GM10248 (cell line): ENCODE measurements around the gene RASEF.
"Not testable (repeated sequence)": the region's sequence is repeated elsewhere in the genome, so short reads cannot be mapped to it uniquely, and the experiment has no call there.

Experiments
- CTCF ChIA-PET: fragments of 300-600 bp; sonication (Branson Sonifier 250); formaldehyde crosslinking; extraction: SDS; loops from one replicate; lab custom pipeline; 2021; ENCODE audit warnings: antibody characterized with exemption; lab: Yijun Ruan, JAX
- POLR2A ChIA-PET: fragments of 350-650 bp; sonication (Branson Sonifier 250); formaldehyde crosslinking; extraction: SDS; loops from one replicate; lab custom pipeline; 2020; ENCODE audit warnings: antibody characterized with exemption; lab: Yijun Ruan, JAX
- DNase-seq: peaks from one replicate; pipeline ENCODE4 v3.0.0; 2012; ENCODE audit errors: extremely low spot score
- TF ChIP-seq, protein P1 (sequence below): IDR thresholded peaks from 2 replicates; pipeline ENCODE4 v1.5.1; 2012; ENCODE audit warnings: mild to moderate bottlenecking, low read depth; ENCODE audit errors: extremely low read depth, missing control alignments, control extremely low read depth

RASEF gene

DNA sequence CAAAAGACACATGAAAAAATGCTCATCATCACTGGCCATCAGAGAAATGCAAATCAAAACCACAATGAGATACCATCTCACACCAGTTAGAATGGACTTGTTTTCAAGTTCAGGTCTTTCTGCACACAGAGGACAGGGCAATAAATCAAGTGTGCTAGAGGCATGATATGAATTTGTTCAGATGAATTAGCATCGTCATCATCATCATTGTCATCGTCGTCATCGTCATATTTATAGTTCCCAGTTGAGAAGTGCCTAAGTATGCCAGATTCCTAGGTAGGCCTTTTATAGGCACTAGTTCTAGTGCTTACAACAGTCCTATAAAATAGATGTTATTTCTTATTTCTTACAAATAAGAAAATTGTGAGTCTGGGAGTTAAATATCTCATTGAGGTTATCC lies 34.7 kb upstream of the RASEF start:
- POLR2A ChIA-PET: no interaction called here

DNA sequence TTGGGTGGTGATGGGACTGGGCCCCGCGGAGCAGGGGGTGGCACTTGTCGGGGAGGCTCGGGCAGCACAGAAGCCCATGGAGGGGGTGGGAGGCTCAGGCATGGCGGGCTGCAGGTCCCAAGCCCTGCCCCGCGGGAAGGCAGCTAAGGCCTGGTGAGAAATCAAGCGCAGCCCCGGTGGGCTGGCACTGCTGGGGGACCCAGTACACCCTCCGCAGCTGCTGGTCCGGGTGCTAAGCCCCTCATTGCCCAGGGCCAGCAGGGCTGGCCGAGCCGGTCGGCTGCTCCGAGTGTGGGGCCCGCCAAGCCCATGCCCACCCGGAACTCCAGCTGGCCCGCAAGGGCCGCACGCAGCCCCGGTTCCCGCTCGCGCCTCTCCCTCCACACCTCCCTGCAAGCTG lies 30.4 kb upstream of the RASEF start:
- CTCF ChIA-PET, DNase-seq, POLR2A ChIA-PET: not testable (repeated sequence)

More for the DNA sequence above, 34.7 kb upstream of the RASEF start:
- TF ChIP-seq, protein P1, sequence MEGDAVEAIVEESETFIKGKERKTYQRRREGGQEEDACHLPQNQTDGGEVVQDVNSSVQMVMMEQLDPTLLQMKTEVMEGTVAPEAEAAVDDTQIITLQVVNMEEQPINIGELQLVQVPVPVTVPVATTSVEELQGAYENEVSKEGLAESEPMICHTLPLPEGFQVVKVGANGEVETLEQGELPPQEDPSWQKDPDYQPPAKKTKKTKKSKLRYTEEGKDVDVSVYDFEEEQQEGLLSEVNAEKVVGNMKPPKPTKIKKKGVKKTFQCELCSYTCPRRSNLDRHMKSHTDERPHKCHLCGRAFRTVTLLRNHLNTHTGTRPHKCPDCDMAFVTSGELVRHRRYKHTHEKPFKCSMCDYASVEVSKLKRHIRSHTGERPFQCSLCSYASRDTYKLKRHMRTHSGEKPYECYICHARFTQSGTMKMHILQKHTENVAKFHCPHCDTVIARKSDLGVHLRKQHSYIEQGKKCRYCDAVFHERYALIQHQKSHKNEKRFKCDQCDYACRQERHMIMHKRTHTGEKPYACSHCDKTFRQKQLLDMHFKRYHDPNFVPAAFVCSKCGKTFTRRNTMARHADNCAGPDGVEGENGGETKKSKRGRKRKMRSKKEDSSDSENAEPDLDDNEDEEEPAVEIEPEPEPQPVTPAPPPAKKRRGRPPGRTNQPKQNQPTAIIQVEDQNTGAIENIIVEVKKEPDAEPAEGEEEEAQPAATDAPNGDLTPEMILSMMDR: no peak
- CTCF ChIA-PET: no interaction called here
- DNase-seq: no peak

DNA sequence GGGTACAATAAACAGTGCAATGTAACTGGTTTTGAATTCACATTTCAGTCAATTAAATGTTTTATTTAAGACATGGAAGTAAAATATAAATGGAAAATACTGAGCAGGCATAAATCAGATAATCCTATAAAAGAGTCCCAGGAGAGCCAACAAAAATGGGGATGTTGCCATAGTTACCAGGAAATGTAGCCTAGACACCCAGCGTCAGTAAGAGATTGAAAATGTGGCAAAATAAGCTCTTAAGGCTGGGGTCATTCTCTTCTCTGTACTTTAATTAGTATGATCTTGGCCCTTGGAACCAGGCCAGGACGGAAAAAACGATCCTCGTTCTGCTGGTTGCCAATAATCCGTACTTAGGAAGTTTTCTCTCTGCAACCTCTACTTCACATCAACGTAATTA lies 18.9 kb upstream of the RASEF start:
- ChIA-PET POLR2A (no interaction called here), CTCF (no interaction called here)
- TF ChIP-seq, protein P1: no peak
- no peak for DNase-seq

DNA sequence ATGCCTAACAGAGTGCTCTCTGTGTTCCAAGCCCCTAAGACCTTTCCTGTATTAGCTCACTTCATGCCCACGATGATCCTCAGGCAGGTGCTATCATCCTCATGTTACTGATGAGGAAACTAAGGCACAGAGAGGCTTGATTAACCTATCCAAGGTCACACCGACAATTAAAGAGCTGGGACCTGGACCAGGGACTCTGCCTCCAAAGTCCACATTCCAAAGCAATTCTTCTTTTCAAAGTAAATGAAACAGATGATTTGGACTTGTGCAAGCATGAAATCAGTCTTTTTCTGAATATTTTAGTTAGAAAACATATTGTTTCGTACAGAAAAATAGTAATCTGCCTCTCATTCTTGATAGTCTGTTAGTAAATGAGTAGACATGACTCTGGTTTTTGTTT lies 18.1 kb upstream of the RASEF start:
- POLR2A ChIA-PET: no interaction called here

DNA sequence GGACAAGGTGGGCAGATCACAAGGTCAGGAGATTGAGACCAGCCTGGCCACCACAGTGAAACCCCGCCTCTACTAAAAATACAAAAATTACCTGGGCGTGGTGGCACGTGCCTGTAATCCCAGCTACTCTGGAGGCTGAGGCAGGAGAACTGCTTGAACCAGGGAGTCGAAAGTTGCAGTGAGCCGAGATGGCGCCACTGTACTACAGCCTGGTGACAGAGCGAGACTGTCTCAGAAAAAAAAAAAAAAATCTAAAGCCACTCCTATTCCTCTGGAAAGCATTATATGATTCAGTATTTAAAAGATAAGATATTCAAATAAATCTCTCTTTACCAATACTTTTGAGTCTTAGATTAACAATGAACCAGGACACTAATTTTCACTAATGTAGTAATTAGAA lies 13.0 kb upstream of the RASEF start:
- CTCF ChIA-PET: interaction anchor here (1.1 to 1.3 kb wide), 2 partner anchors 8 to 10 kb away, joined by 3 read pairs; no protein-coding TSS in a partner anchor
- POLR2A ChIA-PET, DNase-seq: not testable (repeated sequence)

More for the DNA sequence above, 18.1 kb upstream of the RASEF start:
- TF ChIP-seq, protein P1: no peak
- CTCF ChIA-PET: no interaction called here
- no peak for DNase-seq

DNA sequence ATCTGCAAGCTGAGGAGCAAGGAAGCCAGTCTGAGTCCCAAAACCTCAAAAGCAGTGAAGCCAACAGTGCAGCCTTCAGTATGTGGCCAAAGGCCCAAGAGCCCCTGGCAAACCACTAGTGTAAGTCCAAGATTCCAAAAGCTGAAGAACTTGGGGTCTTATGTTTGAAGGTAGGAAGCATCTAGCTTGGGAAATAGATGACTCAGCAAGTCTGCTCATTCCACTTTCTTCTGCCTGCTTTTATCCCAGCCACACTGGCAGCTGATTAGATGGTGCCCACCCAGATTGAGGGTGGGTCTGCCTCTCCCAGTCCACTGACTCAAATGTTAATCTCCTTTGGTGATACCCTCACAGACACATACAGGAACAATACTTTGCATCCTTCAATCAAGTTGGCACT lies 9.6 kb upstream of the RASEF start:
- POLR2A ChIA-PET, DNase-seq, CTCF ChIA-PET: not testable (repeated sequence)

DNA sequence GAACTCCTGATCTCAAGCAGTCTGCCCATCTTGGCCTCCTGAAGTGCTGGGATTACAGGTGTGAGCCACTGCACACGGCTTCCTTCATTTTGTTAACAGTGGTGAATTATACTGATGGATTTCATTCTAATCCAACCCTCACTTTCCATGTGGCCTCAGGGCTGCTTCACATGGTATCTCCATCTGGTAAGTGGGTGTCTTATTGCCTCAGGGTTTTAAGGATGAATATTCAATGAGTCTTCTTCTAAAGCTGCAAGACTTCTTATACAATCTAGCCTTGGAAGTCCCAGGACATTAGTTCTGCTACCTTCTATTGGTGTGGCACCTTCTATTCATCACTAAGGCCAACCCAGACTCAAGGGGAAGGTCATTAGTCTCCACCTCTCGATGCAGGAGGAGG lies 8.7 kb upstream of the RASEF start:
- DNase-seq: no peak
- ChIA-PET CTCF (no interaction called here), POLR2A (no interaction called here)
- TF ChIP-seq, protein P1: no peak

DNA sequence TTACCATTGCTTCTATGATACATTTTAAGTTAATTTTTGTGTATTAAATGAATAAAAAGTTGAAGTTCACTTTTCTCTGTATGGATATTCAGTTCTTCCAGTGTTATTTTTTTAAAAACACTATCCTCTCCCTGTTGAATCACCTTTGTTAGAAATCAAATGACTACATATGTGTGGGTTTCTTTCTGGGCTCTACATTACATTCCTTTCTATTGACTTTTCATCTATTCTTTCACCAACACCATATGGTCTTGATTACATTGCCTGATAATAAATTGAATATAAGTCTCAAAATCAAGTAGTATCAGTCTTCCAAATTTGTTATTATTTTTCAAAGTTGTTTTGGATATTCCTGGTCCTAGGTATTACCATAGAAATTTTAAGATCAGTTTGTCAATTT lies 7.3 kb upstream of the RASEF start:
- TF ChIP-seq, protein P1: no peak
- no peak for DNase-seq
- POLR2A ChIA-PET: no interaction called here
- CTCF ChIA-PET: no interaction called here
